Stimulated activated CD8-positive, alpha-beta memory T cell treated with anti-CD3 and anti-CD28 coated beads, Interleukin-15, amount 100 ng/mL, for 4 hours (primary cell): ENCODE data around the gene CLIC5.

Source experiments
- DNase-seq, 2 donors: peaks; one replicate each; pipeline ENCODE4 v3.0.0-alpha.2; 2020; ENCODE audit warnings: low read depth in 2 of 2

Gene CLIC5

GRCh38 chr6:45997875-45998506 lies 17.7 kb downstream of the CLIC5 start:
- no peak for DNase-seq

GRCh38 chr6:45991189-45991588 lies 24.5 kb downstream of the CLIC5 start:
- no peak for DNase-seq

GRCh38 chr6:45990162-45990561 lies 25.5 kb downstream of the CLIC5 start:
- DNase-seq = no peak

GRCh38 chr6:45988635-45989034 lies 27.0 kb downstream of the CLIC5 start:
- no peak for DNase-seq

- DNase-seq = no peak
Measured at GRCh38 chr6:45987856-45988255, 27.8 kb downstream of the CLIC5 start.

GRCh38 chr6:45986746-45987274 lies 28.9 kb downstream of the CLIC5 start:
- no peak for DNase-seq

GRCh38 chr6:45984788-45985425 lies 30.8 kb downstream of the CLIC5 start:
- DNase-seq = no peak

GRCh38 chr6:45984347-45984746 lies 31.3 kb downstream of the CLIC5 start:
- DNase-seq = no peak

- no peak for DNase-seq
Measured at GRCh38 chr6:45983062-45983461, 32.6 kb downstream of the CLIC5 start.

- no peak for DNase-seq
Measured at GRCh38 chr6:45982280-45983036, 33.2 kb downstream of the CLIC5 start.

GRCh38 chr6:45981046-45981445 lies 34.6 kb downstream of the CLIC5 start:
- no peak for DNase-seq

- DNase-seq = no peak
Measured at GRCh38 chr6:45979311-45979710, 36.3 kb downstream of the CLIC5 start.

- DNase-seq = no peak
Measured at GRCh38 chr6:45974596-45974995, 41.1 kb downstream of the CLIC5 start.

- no peak for DNase-seq
Measured at GRCh38 chr6:45972795-45973503, 42.7 kb downstream of the CLIC5 start.

GRCh38 chr6:45971287-45971686 lies 44.4 kb downstream of the CLIC5 start:
- no peak for DNase-seq

GRCh38 chr6:45970326-45970725 lies 45.3 kb downstream of the CLIC5 start:
- no peak for DNase-seq

- DNase-seq = no peak
Measured at GRCh38 chr6:45969883-45970282, 45.8 kb downstream of the CLIC5 start.

GRCh38 chr6:45969026-45969425 lies 46.6 kb downstream of the CLIC5 start:
- DNase-seq = no peak

- no peak for DNase-seq
Measured at GRCh38 chr6:45967363-45967762, 48.3 kb downstream of the CLIC5 start.

GRCh38 chr6:45966797-45967196 lies 48.9 kb downstream of the CLIC5 start:
- DNase-seq = no peak

GRCh38 chr6:45966340-45966739 lies 49.3 kb downstream of the CLIC5 start:
- no peak for DNase-seq

- no peak for DNase-seq
Measured at GRCh38 chr6:45965792-45966191, 49.9 kb downstream of the CLIC5 start.
